Stimulated activated CD4-positive, alpha-beta T cell treated with anti-CD3 and anti-CD28 coated beads, Interleukin-2, amount 100 ng/mL, for 48 hours (primary cell): Measurements from ENCODE around the gene INPP5A.

ENCODE experiments used
- DNase-seq, 2 donors: peaks; one replicate each; pipeline ENCODE4 v3.0.0-alpha.2; 2020

The INPP5A gene

GRCh38 chr10:132634241-132634946 lies 96.8 kb downstream of the INPP5A start:
- DNase-seq, result no peak

- DNase-seq, result no peak
Measured at GRCh38 chr10:132634947-132635271, 97.3 kb downstream of the INPP5A start.

GRCh38 chr10:132636358-132636757 lies 98.8 kb downstream of the INPP5A start:
- no peak for DNase-seq

- DNase-seq, result peak in 1 of 2 donors; percentile 19
Measured at GRCh38 chr10:132637477-132638129, 100.0 kb downstream of the INPP5A start.

- no peak for DNase-seq
Measured at GRCh38 chr10:132638130-132638515, 100.5 kb downstream of the INPP5A start.

GRCh38 chr10:132639470-132639869 lies 101.9 kb downstream of the INPP5A start:
- DNase-seq, result no peak

- DNase-seq, result no peak
Measured at GRCh38 chr10:132640326-132641125, 102.9 kb downstream of the INPP5A start.

GRCh38 chr10:132641401-132641800 lies 103.8 kb downstream of the INPP5A start:
- DNase-seq, result no peak

GRCh38 chr10:132641966-132642731 lies 104.6 kb downstream of the INPP5A start:
- no peak for DNase-seq

GRCh38 chr10:132642732-132643008 lies 105.1 kb downstream of the INPP5A start:
- no peak for DNase-seq

GRCh38 chr10:132643709-132644526 lies 106.3 kb downstream of the INPP5A start:
- DNase-seq, result no peak

GRCh38 chr10:132644527-132645246 lies 107.1 kb downstream of the INPP5A start:
- no peak for DNase-seq

GRCh38 chr10:132645247-132645530 lies 107.6 kb downstream of the INPP5A start:
- no peak for DNase-seq

GRCh38 chr10:132645630-132646442 lies 108.2 kb downstream of the INPP5A start:
- DNase-seq, result no peak

- no peak for DNase-seq
Measured at GRCh38 chr10:132646443-132647097, 109.0 kb downstream of the INPP5A start.

GRCh38 chr10:132647424-132647823 lies 109.8 kb downstream of the INPP5A start:
- no peak for DNase-seq

- no peak for DNase-seq
Measured at GRCh38 chr10:132648072-132648850, 110.7 kb downstream of the INPP5A start.

- no peak for DNase-seq
Measured at GRCh38 chr10:132648851-132649528, 111.4 kb downstream of the INPP5A start.
